AG04450 (cell line): ENCODE data around the gene PTPRT. TPM values are rescaled to one million over a fixed set of nuclear protein-coding genes. Genes with fewer than 3 reads are reported as not detected.

Experiments used
- CTCF ChIA-PET: fragments of 300-600, 350-600 bp; formaldehyde crosslinking; extraction: SDS; loops from one replicate; lab custom pipeline; 2022; ENCODE audit warnings: antibody characterized with exemption, inconsistent platforms; lab: Charles Lee
- POLR2A ChIA-PET: fragments of 350-600 bp; formaldehyde crosslinking; extraction: SDS; loops from one replicate; lab custom pipeline; 2021; ENCODE audit warnings: antibody characterized with exemption, inconsistent platforms; lab: Yijun Ruan, JAX
- DNase-seq: peaks from one replicate; pipeline ENCODE4 v3.0.0-alpha.2; 2011; ENCODE audit warnings: low read depth, low spot score
- H3K27ac ChIP-seq: one replicate; pipeline ENCODE4 v1.5.1; 2012; ENCODE audit warnings: low read depth, low read length, control low read depth
- H3K27me3 ChIP-seq: one replicate; pipeline ENCODE4 v1.6.0; 2012; ENCODE audit warnings: low read length; ENCODE audit not compliant: control insufficient read depth, insufficient read depth
- H3K4me3 ChIP-seq: 2 replicates; pipeline ENCODE4 v1.5.1; 2011; ENCODE audit warnings: mild to moderate bottlenecking, low read depth, low read length, control low read depth
- H3K9me3 ChIP-seq: 2 replicates; pipeline ENCODE4 v1.5.1; 2012; ENCODE audit warnings: low read length; ENCODE audit not compliant: control insufficient read depth, insufficient read depth
- CTCF ChIP-seq: IDR thresholded peaks from 2 replicates; pipeline ENCODE4 v1.5.1; 2011; ENCODE audit warnings: low read depth, low read length, control low read depth, inconsistent platforms
- polyA plus RNA-seq: library from polyadenylated mRNA; depleted of rRNA; stranded (reverse); fragments of >200 nt; gene quantifications from 2 replicates; pipeline ENCODE4 v1.2.3, GENCODE V29; 2011

The PTPRT gene
- polyA plus RNA-seq, 1 experiment: not detected

GRCh38 chr20:42272516-42272915 is 917.2 kb downstream of the PTPRT start:
- no peak for TF ChIP-seq CTCF
- ChIA-PET CTCF (no interaction called here), POLR2A (no interaction called here)
- no peak overlapping the region for H3K27ac ChIP-seq
- no peak overlapping the region for H3K4me3 ChIP-seq
- no peaks in the 10 kb centered on the region for H3K27me3 ChIP-seq
- DNase-seq: no peak
- H3K9me3 ChIP-seq: peaks cover 22% of the 10 kb centered on the region

DNA sequence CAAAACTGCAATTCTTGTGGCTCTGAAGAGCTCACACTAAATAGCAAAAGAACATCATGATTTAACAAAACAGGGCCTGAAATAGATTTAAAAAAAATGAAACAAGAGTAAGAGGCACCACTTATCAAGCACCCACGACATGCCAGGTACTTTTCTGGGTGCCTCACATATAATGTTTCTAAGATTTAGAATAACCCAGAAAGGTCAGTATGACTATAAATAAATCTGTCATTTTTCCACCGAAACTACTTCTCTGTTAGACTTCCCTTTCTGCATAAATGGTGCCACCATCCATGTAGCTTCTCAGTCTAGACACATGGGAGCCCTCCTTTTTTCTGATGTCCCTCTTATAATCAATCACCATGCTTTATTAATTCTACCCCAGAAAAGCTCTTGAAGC is 919.2 kb downstream of the PTPRT start:
- ChIA-PET POLR2A (no interaction called here), CTCF (no interaction called here)
- H3K9me3 ChIP-seq: peaks cover 20% of the 10 kb centered on the region; the same call in 1 of the 2 replicates
- no peak overlapping the region for H3K4me3 ChIP-seq
- no peaks in the 10 kb centered on the region for H3K27me3 ChIP-seq
- TF ChIP-seq CTCF: no peak
- no peak overlapping the region for H3K27ac ChIP-seq
- DNase-seq: no peak

DNA sequence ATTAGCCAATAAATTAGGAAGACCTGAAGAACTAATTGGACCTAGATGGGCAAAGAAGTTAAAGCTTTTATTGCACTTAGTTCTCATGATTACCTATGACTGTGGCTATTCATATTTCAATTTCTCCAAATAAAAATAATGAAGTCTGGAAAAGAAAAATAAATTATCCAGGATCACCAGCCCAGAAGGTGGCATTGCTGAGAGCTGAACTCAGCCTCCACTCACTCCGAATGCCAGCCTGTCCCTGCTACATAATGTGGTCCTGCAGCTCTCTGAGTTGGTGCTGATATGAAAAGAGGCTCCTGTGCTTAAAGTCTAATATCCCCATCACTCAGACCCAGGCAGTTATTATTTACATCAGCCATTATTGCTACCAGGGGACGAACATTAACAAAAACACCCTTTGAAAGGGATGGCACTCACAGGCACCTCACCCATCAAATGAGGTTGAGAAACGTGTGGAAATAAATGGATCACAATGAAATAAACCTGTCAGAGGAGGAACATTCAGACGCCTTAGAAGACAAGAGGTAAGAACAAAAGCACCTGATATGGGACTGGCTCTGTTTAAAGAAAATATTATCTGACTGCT is 921.8 kb downstream of the PTPRT start:
- CTCF ChIA-PET: no interaction called here

DNA sequence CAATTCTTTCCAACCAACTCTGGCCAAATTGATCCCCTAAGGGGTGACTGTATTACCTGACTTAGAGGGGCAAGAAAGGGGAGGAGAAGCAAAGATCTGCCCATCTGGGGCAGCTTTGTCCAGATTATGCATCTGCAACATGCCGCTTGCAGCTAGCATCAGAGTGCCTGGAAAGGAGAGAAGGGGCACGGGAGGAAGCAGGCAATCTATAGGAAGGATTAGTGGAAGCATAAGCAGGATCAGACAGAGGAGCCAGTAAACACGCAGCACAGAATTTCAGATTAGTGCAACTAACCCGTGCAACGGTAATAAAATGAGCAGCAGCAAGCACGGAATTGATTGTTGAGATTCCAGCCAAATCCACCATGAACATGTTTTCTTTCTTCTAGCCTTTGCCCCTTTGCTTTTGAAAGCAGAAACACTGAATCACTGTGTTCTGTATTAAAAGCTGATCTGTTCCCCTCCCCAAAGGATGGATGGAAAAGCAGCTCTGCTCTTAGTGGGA is 927.9 kb downstream of the PTPRT start:
- no peak for TF ChIP-seq CTCF
- no peak for DNase-seq
- POLR2A ChIA-PET: no interaction called here
- Histone ChIP-seq H3K27me3 (no peaks in the 10 kb centered on the region), H3K9me3 (peaks cover 50% of the 10 kb centered on the region), H3K4me3 (no peak overlapping the region), H3K27ac (no peak overlapping the region)
- CTCF ChIA-PET: no interaction called here

More for the DNA sequence above, 921.8 kb downstream of the PTPRT start:
- Histone ChIP-seq H3K27me3 (no peaks in the 10 kb centered on the region), H3K4me3 (no peak overlapping the region), H3K27ac (no peak overlapping the region), H3K9me3 (peaks cover 26% of the 10 kb centered on the region)
- POLR2A ChIA-PET: no interaction called here
- DNase-seq: no peak
- no peak for TF ChIP-seq CTCF

GRCh38 chr20:42260184-42260583 is 929.5 kb downstream of the PTPRT start:
- DNase-seq: no peak
- Histone ChIP-seq H3K4me3 (no peak overlapping the region), H3K9me3 (peaks cover 47% of the 10 kb centered on the region), H3K27me3 (no peaks in the 10 kb centered on the region), H3K27ac (no peak overlapping the region)
- CTCF ChIA-PET: no interaction called here
- TF ChIP-seq CTCF: no peak
- POLR2A ChIA-PET: no interaction called here
